Small intestine (tissue), 16 donors: ENCODE results near the gene BBS10. TPM values are rescaled to one million over a fixed set of nuclear protein-coding genes. Genes with fewer than 3 reads are reported as not detected.
"Not testable (repeated sequence)": the region's sequence is repeated elsewhere in the genome, so short reads cannot be mapped to it uniquely, and the experiment has no call there.

ENCODE experiments used
- DNase-seq, 2 donors: peaks; one replicate each; pipeline versions ENCODE4 v3.0.0 to v3.0.0-alpha.2; 2013
- FAIRE-seq: peaks from 2 replicates; lab custom pipeline; 2012; peaks lifted over from hg19 to GRCh38; lab: Jason Lieb, UNC
- H3K27ac ChIP-seq, 3 donors: one replicate each; pipeline ENCODE4 v1.5.1; 2013; ENCODE audit warnings: low read length in 2 of 3, mild to moderate bottlenecking in 2 of 3, control low read depth in 1 of 3, inconsistent platforms in 1 of 3, low read depth in 1 of 3, moderate library complexity in 1 of 3
- H3K27me3 ChIP-seq, 3 donors: one replicate each; pipeline ENCODE4 v1.6.1; 2013; ENCODE audit warnings: low read length in 3 of 3, inconsistent platforms in 1 of 3; ENCODE audit not compliant: control insufficient read depth in 3 of 3, insufficient read depth in 3 of 3
- H3K36me3 ChIP-seq, 3 donors: one replicate each; pipeline ENCODE4 v1.6.1; 2013; ENCODE audit warnings: low read length in 3 of 3, inconsistent platforms in 1 of 3, low read depth in 1 of 3, mild to moderate bottlenecking in 1 of 3, moderate library complexity in 1 of 3; ENCODE audit not compliant: control insufficient read depth in 3 of 3, insufficient read depth in 2 of 3
- H3K4me1 ChIP-seq, 3 donors: one replicate each; pipeline ENCODE4 v1.6.1; 2013; ENCODE audit warnings: low read length in 2 of 3, inconsistent platforms in 1 of 3, low read depth in 1 of 3, mild to moderate bottlenecking in 1 of 3, moderate library complexity in 1 of 3; ENCODE audit not compliant: control insufficient read depth in 3 of 3, insufficient read depth in 2 of 3
- H3K4me3 ChIP-seq, 3 donors: one replicate each; pipeline ENCODE4 v1.5.1; 2013; ENCODE audit warnings: low read length in 3 of 3, control low read depth in 1 of 3, inconsistent platforms in 1 of 3, low read depth in 1 of 3, mild to moderate bottlenecking in 1 of 3, moderate library complexity in 1 of 3
- H3K9me3 ChIP-seq, 2 donors: one replicate each; pipeline ENCODE4 v1.6.1; 2013; ENCODE audit warnings: low read depth in 1 of 2, low read length in 1 of 2; ENCODE audit not compliant: control insufficient read depth in 2 of 2, insufficient read depth in 1 of 2
- WGBS, 3 donors: extraction: QIAGEN DNeasy Blood & Tissue Kit; methylation state at CpG; one replicate each; pipeline ENCODE4 v1.1.7; 2013; 5-methylcytosine and 5-hydroxymethylcytosine counted together
- long read RNA-seq, 10 donors: transcript quantifications; one replicate each; lab custom pipeline, GENCODE V29; 2026
- polyA plus RNA-seq, 4 donors: library from polyadenylated mRNA; stranded (reverse) in 3 of 4; unstranded in 1 of 4; fragments of 200-250 nt in 3 of 4; fragments of 120-200 nt in 1 of 4; gene quantifications; one replicate each; pipeline versions ENCODE4 v1.2.1 to v1.2.3, GENCODE V29; 2013
- donor health status: healthy with polysubstance abuse.
- donor health status: control.
- donor health status: control.
- donor health status: Bipolar disorder and iron deficiency.
- donor health status: healthy.

Gene BBS10
- polyA plus RNA-seq = 10 to 100 TPM in 1 of 4 donors, 1 to 10 TPM in 2, under 1 TPM in 1; 0.67 to 11.3 (median 2.5) TPM
- long read RNA-seq, donor 1, transcript BBS10-201 (2 exons, 3,595 nt) = major isoform, 7 of 7 reads
- long read RNA-seq, donor 1, partial matches to known transcripts = 0 of 7 reads
- long read RNA-seq, donor 1, other reads (novel, unspliced or antisense) = 0 of 7 reads
- long read RNA-seq, donor 2 = 0 reads
- long read RNA-seq, donor 3, transcript BBS10-201 (2 exons, 3,595 nt) = major isoform, 6 of 6 reads
- long read RNA-seq, donor 3, partial matches to known transcripts = 0 of 6 reads
- long read RNA-seq, donor 3, other reads (novel, unspliced or antisense) = 0 of 6 reads
- long read RNA-seq, donor 4 = 0 reads
- long read RNA-seq, donor 5 = 0 reads
- long read RNA-seq, donor 6, partial matches to known transcripts = 0 of 3 reads
- long read RNA-seq, donor 6, other reads (novel, unspliced or antisense) = 0 of 3 reads
- long read RNA-seq, donor 7 = 0 reads
- long read RNA-seq, donor 8 = 0 reads
- long read RNA-seq, donor 9, partial matches to known transcripts = 0 of 1 reads
- long read RNA-seq, donor 9, other reads (novel, unspliced or antisense) = 0 of 1 reads
- long read RNA-seq, donor 10, partial matches to known transcripts = 0 of 2 reads
- long read RNA-seq, donor 10, other reads (novel, unspliced or antisense) = 0 of 2 reads

DNA sequence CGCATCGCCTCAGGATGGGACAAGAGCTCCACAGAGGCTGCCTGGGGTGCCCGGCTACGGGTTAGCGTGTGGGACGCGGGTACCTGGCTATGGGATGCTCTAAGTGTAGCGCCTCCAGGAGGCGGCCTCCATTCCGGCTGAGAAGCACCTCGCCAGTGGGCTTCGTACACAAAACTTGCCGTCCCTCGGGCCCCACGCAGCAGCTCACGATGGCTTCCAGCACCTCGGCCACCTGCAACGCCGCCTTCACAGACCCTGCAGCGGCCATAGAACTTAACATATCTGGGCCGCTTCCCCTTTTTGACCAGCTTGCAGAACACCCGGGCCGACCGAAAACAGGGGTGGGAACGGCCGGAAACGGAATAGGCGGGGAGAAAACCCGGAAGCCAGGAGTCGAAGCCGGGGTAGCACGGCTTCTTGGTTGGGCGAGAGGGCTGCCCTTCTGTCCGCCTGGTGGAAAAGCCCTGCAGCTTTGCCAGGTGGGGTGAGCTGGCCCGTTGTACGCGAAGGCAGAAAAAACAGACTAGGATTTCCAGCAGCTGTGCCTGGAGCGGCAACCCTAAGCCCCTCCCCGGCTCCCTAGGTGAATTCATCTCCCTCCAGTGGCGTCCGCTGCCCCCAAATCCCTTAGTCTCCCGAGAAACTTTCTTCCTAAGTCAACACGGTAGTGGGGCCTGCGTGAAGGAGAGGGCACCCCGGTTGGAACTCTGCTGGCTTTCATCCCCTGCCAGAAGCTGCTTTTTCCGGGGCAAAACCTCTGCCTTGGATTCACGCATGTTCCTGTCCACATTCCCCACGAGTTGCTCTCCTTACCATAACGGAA, at the start of gene BBS10:
Gene BBS10, minus strand, starts transcription at position 337 of the 823 bp plus-strand sequence. Its CDS starts 57 bp downstream, at position 280.
- FAIRE-seq (no peak), DNase-seq (peak; percentile 87 to 94)
- Histone ChIP-seq H3K27me3 (no peaks in the 10 kb centered on the region), H3K4me3 (peak within 1 kb of the TSS; percentile 68 to 91 (median 74)), H3K9me3 (no peaks in the 10 kb centered on the region), H3K4me1 (peaks cover 0 to 7% (median 5%) of the 10 kb centered on the region in 3 donors), H3K27ac (peak within 1 kb of the TSS; percentile 53 to 90 (median 90)), H3K36me3 (no peaks in the 10 kb centered on the region)
- 2 to 3% (median 2%) methylated on average over 46 to 49 of the region's 49 CpGs for WGBS, 3 donors

DNA sequence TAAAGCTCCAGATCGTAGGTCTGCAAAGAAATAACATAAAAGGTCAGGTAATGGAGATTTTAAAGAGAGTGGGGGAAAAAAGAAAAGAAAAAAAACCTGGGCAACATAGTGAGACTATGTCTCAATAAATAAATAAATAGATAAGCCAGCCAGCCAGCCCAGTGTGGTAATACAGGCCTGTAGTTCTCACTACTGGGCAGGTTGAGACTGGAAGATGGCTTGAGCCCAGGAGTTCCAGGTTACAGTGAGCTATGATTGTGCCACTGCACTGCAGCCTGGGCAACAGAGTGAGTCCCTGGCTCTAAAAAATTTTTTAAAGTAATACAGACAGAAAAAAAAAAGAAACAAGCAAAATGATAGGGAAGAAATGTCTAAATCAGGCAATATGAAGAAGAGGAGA, 43.2 kb upstream of the BBS10 start:
- FAIRE-seq = no peak
- Histone ChIP-seq H3K4me3 (no peak overlapping the region), H3K27ac (no peak overlapping the region), H3K9me3 (no peaks in the 10 kb centered on the region), H3K27me3 (no peaks in the 10 kb centered on the region), H3K36me3 (peaks cover 0 to 4% (median 0%) of the 10 kb centered on the region in 3 donors), H3K4me1 (no peaks in the 10 kb centered on the region)
- WGBS, 3 donors = 92 to 96% (median 93%) methylated on average over 1 of the region's 1 CpG
- no peak for DNase-seq

DNA sequence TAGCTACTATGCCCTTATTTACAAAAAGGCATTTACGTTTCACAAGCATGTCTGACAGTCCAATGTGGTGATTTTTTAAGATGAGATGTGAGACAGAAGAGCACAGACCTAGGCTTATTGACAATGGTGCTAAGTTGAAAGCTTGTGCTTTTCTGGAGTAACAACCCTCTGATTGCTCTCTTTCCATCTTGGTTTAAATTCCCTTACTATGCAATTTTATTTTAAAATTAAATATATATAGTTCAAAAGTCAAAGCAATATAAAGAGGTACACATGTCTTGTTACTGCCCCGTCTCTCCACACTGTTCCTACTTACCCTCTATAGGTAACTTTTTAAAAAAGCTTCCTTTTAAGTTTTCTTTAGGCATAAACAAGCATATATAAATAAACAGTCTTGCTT, 39.4 kb upstream of the BBS10 start:
- no peaks in the 10 kb centered on the region for H3K9me3 ChIP-seq
- no peaks in the 10 kb centered on the region for H3K4me1 ChIP-seq
- H3K27me3 ChIP-seq = no peaks in the 10 kb centered on the region
- FAIRE-seq = no peak
- no peak overlapping the region for H3K27ac ChIP-seq
- DNase-seq = no peak
- WGBS, 3 donors = 96 to 98% (median 96%) methylated on average over 2 of the region's 2 CpGs
- H3K36me3 ChIP-seq = peaks cover 0 to 4% (median 0%) of the 10 kb centered on the region in 3 donors
- H3K4me3 ChIP-seq = no peak overlapping the region

DNA sequence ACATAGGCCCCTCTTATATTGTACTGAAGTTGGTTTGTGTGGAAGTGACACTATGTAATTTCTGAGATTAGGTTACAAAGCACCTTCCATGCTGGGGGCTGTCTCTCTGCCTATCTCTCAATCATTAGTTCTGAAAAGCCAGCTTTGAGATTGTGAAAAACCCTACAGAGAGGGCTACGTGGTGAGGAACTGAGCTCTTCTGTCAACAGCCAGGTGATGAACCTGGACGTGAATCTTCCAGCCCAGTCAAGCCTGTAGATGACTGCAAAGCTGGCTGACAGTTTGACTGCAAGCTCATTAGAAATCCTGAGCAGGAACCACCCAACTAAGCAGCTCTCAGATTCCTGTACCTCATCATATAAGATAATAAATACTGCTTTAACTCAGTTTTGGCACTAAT, 36.3 kb upstream of the BBS10 start:
- WGBS, 3 donors = 92 to 97% (median 92%) methylated on average over 2 of the region's 2 CpGs
- no peaks in the 10 kb centered on the region for H3K9me3 ChIP-seq
- no peaks in the 10 kb centered on the region for H3K27me3 ChIP-seq
- no peak overlapping the region for H3K4me3 ChIP-seq
- no peak overlapping the region for H3K27ac ChIP-seq
- DNase-seq = no peak
- no peak for FAIRE-seq
- peaks cover 0 to 6% (median 0%) of the 10 kb centered on the region in 3 donors for H3K36me3 ChIP-seq
- no peaks in the 10 kb centered on the region for H3K4me1 ChIP-seq

DNA sequence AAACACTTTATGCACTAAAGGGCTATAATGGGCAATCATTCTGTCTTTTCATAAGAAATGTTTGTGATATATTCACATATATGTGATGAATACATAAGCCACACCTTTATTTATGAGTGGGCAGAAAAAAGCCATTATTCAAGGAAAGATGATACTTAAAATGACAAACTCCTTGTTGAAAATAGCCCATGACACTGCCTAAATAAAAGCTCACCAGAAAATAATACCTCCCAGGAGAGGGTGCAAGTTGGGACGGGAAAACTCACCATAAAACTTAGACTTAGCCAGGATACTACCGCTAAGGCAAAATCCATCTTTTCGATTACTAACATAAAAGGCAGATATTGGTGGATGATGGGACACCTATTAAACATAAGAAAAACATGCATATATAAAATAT, 35.8 kb upstream of the BBS10 start:
- no peak for FAIRE-seq

DNA sequence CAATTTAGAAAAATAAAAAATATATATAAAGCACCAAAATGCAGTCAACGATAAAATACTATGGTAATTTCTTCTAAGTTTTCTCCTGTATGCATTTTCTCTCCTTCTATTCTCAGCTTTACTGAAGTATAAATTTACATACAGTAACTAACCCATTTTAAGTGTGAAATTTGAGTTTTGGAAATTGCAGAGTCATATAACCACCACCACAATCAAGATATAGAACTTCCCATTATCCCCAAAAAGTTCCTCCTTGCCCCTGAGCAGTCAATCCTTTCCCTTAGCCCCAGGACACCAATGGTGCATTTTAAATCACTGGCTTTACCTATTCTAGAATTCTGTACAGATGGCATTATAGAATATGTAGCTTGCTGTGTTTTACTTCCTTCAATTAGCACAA, 31.0 kb upstream of the BBS10 start:
- Histone ChIP-seq H3K36me3 (peaks cover 0 to 4% (median 0%) of the 10 kb centered on the region in 3 donors), H3K27me3 (no peaks in the 10 kb centered on the region), H3K4me1 (no peaks in the 10 kb centered on the region), H3K27ac (no peak overlapping the region), H3K4me3 (no peak overlapping the region), H3K9me3 (no peaks in the 10 kb centered on the region)
- DNase-seq = no peak
- FAIRE-seq = no peak
- 97 to 100% (median 97%) methylated on average over 1 of the region's 1 CpG for WGBS, 3 donors

More for the DNA sequence above, 35.8 kb upstream of the BBS10 start:
- H3K27me3 ChIP-seq = no peaks in the 10 kb centered on the region
- 97 to 98% (median 98%) methylated on average over 3 of the region's 3 CpGs for WGBS, 3 donors
- H3K36me3 ChIP-seq = peaks cover 0 to 6% (median 0%) of the 10 kb centered on the region in 3 donors
- H3K4me3 ChIP-seq = no peak overlapping the region
- no peak overlapping the region for H3K27ac ChIP-seq
- no peak for DNase-seq
- H3K4me1 ChIP-seq = no peaks in the 10 kb centered on the region
- no peaks in the 10 kb centered on the region for H3K9me3 ChIP-seq

DNA sequence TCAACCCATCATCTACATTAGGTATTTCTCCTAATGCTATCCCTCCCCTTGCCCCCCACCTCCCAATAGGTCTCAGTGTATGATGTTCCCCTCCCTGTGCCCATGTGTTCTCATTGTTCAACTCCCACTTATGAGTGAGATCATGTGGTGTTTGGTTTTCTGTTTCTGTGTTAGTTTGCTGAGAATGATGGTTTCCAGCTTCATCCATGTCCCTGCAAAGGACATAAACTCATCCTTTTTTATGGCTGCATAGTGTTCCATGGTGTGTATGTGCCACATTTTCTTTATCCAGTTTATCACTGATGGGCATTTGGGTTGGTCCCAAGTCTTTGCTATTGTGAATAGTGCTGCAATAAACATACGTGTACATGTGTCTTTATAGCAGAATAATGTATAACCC, 28.7 kb upstream of the BBS10 start:
- not testable (repeated sequence) for H3K4me3 ChIP-seq, H3K4me1 ChIP-seq, H3K9me3 ChIP-seq, FAIRE-seq, H3K27ac ChIP-seq, H3K36me3 ChIP-seq, H3K27me3 ChIP-seq, DNase-seq
- 95 to 100% (median 100%) methylated on average over 1 of the region's 1 CpG for whole genome bisulfite sequencing, 3 donors

DNA sequence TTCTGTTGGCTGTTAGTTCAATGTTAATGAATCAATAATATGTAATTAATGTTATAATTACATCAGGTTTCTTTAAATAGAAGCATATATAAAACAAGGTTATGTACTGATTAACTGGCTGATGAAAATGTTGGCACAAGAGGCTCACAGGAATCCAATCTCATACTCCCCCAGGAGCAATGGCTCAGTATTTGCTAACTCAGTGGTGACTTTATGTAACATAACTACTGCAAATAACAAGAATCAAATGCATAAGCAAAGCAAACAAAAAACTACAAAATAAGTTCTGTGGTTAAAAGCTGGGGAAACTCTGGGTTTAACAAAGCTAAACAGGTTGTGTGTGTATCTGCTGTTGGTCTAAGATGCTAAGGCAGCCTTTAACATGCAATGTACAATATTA, 27.7 kb upstream of the BBS10 start:
- Histone ChIP-seq H3K27me3 (no peaks in the 10 kb centered on the region), H3K4me3 (no peak overlapping the region), H3K27ac (no peak overlapping the region), H3K36me3 (peaks cover 0 to 2% (median 2%) of the 10 kb centered on the region in 3 donors), H3K4me1 (no peaks in the 10 kb centered on the region), H3K9me3 (no peaks in the 10 kb centered on the region)
- FAIRE-seq (no peak), DNase-seq (no peak)
